ENCODE results near the gene BMP8B.

DNA sequence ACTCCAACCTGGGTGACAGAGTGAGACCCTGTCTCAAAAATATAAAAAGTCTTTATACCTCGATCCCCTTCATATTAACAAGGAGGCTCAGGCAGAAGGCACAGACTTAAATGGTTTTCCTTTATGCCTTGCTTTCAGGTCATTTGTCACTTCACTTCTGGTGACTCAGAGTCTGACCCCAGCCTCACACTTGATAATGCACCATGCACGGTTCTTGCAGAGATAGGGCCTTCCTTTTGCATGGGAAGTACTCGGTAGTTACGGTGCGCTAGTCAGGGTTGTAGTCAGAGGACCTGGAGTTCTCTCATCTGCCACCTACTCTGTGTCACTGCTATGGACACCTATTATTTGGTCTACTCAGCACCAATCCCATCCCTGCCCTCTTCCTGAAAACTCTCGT is 43.6 kb upstream of the BMP8B start:
- TF ChIP-seq, protein P1, sequence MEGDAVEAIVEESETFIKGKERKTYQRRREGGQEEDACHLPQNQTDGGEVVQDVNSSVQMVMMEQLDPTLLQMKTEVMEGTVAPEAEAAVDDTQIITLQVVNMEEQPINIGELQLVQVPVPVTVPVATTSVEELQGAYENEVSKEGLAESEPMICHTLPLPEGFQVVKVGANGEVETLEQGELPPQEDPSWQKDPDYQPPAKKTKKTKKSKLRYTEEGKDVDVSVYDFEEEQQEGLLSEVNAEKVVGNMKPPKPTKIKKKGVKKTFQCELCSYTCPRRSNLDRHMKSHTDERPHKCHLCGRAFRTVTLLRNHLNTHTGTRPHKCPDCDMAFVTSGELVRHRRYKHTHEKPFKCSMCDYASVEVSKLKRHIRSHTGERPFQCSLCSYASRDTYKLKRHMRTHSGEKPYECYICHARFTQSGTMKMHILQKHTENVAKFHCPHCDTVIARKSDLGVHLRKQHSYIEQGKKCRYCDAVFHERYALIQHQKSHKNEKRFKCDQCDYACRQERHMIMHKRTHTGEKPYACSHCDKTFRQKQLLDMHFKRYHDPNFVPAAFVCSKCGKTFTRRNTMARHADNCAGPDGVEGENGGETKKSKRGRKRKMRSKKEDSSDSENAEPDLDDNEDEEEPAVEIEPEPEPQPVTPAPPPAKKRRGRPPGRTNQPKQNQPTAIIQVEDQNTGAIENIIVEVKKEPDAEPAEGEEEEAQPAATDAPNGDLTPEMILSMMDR (IDR thresholded peaks at IDR 0.05): no peak
- TF ChIP-seq POLR2A (IDR thresholded peaks at IDR 0.05): no peak
